HG03066 (cell line): ENCODE results near the gene SCN4A.
"Not testable (repeated sequence)": the region's sequence is repeated elsewhere in the genome, so short reads cannot be mapped to it uniquely, and the experiment has no call there.

Experiments
- ATAC-seq: cut with Tn5 transposase; IDR thresholded peaks from one replicate; pipeline ENCODE4 v1.9.1; 2021; ENCODE audit warnings: low read depth; ENCODE audit not compliant: unreplicated experiment

Gene SCN4A

DNA sequence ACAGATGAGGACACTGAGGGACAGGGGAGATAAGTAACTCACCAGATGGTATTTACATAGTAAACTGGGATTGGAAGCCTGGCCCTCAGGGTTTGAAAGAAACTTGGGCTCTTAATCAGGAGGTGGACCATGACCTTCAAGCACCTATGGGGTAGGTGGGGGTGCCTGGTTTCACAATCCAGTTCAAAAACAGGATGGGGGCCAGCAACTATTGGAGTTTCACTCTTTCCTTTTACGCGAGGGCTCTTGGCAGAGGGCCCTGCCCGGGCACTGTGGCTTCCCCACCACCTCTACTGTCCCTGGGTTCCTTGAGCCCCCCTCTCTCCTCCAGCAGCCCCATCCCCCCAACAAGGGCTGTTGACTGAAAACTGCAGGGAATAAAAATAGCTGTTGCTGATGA is 14.1 kb upstream of the SCN4A start:
- no peak for ATAC-seq

GRCh38 chr17:63985387-63986140 is 12.8 kb upstream of the SCN4A start:
- no peak for ATAC-seq

GRCh38 chr17:63984651-63985386 is 12.1 kb upstream of the SCN4A start:
- ATAC-seq, result no peak

DNA sequence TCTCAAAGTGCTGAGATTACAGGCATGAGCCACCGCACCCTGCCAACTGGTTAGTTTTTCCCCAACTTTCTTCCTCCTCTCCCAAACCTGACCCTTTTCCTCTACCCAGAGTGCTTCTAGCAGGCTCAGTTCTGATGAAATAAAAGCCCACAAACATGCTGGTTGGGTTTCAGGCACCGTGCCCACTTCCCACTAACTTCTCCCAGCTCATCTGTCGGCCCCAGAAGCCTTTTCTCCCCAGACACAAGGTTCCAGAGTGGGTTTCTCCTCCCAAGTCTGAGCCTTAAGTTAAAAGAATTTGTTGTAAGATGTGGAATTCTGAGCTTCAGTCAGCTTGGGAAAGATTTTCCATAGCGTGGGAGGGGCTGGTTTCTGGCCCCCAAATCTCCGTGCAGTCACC is 11.5 kb upstream of the SCN4A start:
- no peak for ATAC-seq

- no peak for ATAC-seq
Observed at GRCh38 chr17:63983320-63983719, 10.6 kb upstream of the SCN4A start.

DNA sequence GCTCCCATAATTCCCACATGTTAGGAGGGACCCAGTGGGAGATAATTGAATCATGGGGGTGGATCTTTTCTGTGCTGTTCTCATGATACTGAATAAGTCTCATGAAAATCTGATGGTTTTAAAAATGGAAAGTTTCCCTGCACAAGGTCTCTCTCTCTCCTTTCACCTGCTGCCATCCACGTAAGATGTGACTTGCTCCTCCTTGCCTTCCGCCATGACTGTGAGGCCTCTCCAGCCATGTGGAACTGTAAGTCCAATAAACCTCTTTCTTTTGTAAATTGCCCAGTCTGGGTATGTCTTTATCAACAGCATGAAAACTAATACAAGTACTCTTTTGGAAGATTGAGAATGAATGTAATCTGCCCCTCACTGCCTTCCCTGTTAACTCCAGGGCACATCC is 9.9 kb upstream of the SCN4A start:
- not testable (repeated sequence) for ATAC-seq

DNA sequence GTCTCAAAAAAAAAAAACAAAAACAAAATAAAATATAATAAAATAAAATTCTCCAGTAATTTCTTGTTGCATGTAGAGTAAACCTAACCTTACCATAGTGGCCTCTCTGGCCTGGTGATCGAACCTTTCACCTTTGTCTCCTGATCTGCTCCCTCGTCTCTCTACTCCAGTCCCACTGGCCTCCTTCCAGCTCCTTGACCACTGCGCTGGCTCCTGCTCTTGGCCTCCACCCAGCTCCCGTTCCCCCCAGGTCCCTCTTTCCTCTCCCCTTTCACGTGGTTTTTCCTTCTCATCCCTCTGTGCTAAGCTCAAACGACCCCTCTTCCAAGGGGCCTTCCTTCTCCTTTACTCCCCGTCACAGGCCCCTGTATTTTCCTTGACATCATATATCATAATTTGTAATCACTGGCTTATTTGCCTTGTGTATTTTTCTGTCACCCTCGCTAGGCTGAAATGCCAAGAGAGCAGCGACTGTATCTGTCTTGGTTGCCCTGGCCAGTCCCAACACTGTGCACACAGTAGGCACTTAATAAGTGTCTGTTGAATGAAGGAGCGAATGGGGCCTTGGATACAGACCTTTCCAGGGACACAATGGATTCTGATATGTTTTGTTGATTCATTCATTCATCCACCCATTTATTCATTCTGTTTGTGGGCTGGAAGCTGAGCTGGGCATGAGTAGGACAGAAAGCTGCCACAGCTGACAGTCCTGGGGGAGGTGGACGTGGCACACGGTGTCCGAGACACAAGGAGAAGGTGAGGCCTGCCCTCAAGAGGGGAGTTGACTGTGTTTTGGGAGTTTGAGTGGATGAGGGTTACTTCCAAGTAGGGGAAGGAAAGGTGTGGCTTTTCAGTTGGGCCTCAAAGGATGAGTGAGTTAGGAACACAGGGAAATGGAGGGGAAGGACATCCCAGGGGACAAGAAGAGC is 5.8 kb upstream of the SCN4A start:
- no peak for ATAC-seq

- ATAC-seq, result no peak
Observed at GRCh38 chr17:63976702-63977101, 4.0 kb upstream of the SCN4A start.

GRCh38 chr17:63975541-63976092 is 2.9 kb upstream of the SCN4A start:
- ATAC-seq, result no peak

GRCh38 chr17:63974594-63975192 is 2.0 kb upstream of the SCN4A start:
- ATAC-seq, result no peak

- no peak for ATAC-seq
Observed at GRCh38 chr17:63973930-63974593, 1.3 kb upstream of the SCN4A start.

DNA sequence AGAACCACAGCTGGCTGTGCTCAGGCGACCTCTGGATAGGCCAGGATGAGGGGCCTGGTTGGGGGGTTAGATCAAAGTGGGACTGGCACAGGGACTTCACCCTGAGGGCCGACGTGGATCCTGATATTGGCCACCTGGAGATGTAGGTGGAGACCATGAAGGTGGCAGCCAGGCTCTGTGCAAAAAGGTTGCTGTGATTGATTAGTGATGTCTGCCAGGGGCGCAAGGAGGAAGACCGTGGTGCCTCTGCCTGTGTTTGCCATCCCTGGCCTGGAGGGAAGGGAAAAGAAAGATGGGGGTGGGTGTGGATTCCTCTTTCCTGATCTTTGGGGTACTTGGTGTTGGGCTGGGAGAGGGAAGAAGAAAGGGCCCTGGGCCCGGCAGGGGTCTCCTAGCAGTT is 529 bp upstream of the SCN4A start:
- no peak for ATAC-seq

DNA sequence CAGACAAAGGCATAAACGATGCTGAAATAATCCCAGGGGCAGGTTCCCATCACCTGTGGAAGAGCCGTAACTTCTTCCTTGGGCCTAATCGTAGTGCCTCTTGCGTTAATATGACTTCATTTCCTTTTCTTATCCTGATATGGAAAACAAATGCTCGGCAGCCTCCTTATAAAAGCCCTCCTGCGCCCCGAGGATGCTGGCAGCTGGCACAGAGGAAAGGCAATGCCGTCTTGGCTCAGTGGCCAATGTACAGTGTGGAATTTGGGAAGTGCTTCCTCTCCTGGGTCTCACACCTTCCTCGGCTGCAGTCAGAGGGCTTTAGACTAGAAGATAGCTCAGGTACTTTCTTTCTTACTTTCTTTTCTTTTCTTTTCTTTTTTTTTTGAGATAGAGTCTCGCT is 3.4 kb downstream of the SCN4A start:
- ATAC-seq, result no peak

DNA sequence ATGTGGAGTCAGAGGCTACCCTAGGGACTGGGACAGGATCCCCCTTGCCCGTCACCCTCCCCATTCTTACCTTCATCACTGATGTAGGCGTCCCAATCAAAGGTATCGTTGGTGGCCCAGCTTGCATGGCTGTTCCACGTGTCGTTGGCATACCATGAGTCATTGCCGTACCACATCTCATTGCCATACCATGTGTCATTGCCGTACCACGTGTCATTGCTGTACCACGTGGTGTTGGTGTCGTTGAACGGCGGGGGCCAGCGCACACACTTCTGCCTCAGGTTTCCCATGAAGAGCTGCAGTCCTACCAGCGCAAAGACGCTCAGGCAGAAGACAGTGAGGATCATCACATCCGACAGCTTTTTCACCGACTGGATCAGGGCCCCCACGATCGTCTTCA is 4.8 kb downstream of the SCN4A start:
- no peak for ATAC-seq

DNA sequence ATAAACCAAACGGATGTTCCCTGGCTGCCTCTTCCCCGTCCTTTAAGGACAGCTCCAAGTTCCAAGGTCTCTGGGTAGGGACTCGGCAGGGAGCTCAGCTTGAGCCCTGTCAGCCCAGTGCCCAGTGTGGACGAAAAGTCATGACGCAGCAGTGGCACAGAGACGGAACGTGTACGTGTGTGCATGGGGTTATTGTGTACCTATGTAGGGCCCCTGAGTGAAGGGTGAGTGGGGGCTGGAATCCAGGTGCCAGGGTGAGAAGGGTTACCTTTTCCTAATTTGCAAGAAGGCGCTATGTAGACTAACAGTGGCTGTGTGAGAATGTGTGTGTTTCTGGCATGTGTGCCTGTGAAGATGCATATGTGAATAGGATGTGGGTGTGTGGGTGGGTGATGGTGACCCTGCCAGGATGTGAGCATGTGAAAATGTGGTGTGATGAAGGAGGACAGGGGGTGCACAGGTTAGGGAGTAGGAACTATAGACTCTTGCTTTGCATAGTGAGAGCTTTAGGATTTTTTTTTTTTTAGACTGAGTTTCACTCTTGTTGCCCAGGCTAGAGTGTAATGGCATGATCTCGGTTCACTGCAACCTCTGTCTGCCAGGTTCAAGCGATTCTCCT is 6.0 kb downstream of the SCN4A start:
- ATAC-seq, result no peak

DNA sequence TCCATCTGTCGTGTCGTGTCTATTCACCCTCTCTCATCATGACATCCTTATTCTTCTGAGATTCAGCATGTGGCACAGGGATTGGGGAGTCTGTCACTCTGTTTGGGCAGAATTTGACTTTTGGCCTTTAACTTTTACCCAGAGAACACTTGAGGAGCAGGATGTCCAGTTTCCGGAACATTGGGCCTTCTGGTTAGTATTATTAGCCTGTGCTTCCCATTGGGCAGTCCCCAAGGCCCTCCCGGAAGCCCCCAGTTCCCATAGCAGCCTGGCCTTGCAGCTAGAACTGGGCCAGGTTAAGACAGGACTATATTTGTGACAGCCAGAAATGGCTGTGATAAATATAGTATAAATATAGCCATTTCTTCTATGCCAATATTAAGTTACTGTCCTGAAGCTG is 9.6 kb downstream of the SCN4A start:
- ATAC-seq, result no peak

GRCh38 chr17:63962298-63962744 is 10.4 kb downstream of the SCN4A start:
- no peak for ATAC-seq

- no peak for ATAC-seq
Observed at GRCh38 chr17:63961355-63962212, 11.1 kb downstream of the SCN4A start.
